Epithelial cell of esophagus (primary cell): ENCODE measurements around the gene ARHGAP24.

Experiments used
- DNase-seq: peaks from one replicate; pipeline ENCODE4 v3.0.0; 2010; ENCODE audit warnings: low read depth
- H3K4me3 ChIP-seq: 2 replicates; pipeline ENCODE4 v1.5.1; 2011; ENCODE audit warnings: mild to moderate bottlenecking, low read length, control low read depth
- TF ChIP-seq, protein P1 (sequence below): IDR thresholded peaks from 2 replicates; pipeline ENCODE4 v1.5.1; 2011; ENCODE audit warnings: low read depth, mild to moderate bottlenecking, low read length, control low read depth, inconsistent platforms; ENCODE audit not compliant: insufficient read depth; ENCODE audit errors: missing control alignments

The ARHGAP24 gene

DNA sequence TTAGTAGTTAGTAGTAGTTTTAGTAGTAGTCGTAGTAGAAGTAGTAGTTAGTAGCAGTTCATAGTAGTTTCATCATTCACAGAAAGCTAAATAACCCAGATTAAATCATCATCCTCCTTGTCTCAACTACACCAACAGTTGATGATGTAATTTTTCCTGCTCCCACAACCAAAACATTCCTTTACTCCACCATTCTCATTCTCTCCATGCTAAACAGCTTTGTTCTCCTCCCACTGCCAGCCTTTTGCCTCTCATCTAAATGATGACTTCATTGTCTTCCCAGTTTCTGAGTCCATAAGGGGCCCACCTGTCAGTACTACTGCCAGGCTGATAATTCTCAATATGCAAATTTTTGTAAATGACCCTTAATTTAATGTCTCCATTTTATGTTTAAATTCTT is 68.9 kb downstream of the ARHGAP24 start:
- no peak overlapping the region for H3K4me3 ChIP-seq
- peak; percentile 14 for DNase-seq
- TF ChIP-seq, protein P1, sequence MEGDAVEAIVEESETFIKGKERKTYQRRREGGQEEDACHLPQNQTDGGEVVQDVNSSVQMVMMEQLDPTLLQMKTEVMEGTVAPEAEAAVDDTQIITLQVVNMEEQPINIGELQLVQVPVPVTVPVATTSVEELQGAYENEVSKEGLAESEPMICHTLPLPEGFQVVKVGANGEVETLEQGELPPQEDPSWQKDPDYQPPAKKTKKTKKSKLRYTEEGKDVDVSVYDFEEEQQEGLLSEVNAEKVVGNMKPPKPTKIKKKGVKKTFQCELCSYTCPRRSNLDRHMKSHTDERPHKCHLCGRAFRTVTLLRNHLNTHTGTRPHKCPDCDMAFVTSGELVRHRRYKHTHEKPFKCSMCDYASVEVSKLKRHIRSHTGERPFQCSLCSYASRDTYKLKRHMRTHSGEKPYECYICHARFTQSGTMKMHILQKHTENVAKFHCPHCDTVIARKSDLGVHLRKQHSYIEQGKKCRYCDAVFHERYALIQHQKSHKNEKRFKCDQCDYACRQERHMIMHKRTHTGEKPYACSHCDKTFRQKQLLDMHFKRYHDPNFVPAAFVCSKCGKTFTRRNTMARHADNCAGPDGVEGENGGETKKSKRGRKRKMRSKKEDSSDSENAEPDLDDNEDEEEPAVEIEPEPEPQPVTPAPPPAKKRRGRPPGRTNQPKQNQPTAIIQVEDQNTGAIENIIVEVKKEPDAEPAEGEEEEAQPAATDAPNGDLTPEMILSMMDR: no peak

DNA sequence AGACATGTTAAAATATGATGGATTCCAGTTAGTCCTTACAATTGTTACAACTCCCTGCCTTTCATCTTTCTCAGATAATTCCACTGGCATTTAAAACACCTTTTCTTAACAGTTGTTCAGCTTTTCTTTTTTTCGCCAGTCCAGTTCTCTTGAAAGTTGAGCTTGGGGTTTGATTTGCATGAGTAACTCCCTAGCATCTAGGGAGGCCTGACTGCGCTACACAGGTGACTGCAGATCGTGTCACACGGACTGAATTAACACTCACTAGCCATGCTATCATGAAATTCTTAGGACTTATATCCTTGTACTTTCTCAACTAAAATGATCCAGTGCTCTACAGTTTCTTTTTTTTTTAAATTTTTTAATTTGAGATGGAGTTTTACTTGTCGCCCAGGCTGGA is 69.8 kb downstream of the ARHGAP24 start:
- no peak for DNase-seq
- TF ChIP-seq, protein P1: no peak
- H3K4me3 ChIP-seq: no peak overlapping the region

DNA sequence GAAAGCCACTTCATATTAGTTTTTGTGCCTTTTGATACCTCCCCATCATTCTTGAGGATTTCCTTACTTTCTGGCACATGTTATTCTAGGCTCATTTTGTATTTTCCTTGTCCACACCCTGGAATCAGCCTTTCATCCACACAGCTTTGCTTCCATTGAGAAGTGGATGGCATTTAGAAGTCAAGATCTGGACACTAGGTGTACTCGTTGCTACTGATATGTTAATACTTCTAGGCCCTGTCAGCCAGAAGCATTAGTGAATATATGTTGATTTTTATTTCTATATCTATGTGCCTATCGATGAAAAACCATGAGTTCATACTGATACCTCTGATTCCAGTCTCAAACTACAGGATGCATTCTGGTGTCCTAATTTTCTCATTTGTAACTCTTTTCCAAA is 73.2 kb downstream of the ARHGAP24 start:
- no peak overlapping the region for H3K4me3 ChIP-seq
- DNase-seq: peak; percentile 30
- TF ChIP-seq, protein P1: peak; percentile 29

- TF ChIP-seq, protein P1: no peak
- no peak overlapping the region for H3K4me3 ChIP-seq
- no peak for DNase-seq
Measured at GRCh38 chr4:85548841-85549240, 73.9 kb downstream of the ARHGAP24 start.

DNA sequence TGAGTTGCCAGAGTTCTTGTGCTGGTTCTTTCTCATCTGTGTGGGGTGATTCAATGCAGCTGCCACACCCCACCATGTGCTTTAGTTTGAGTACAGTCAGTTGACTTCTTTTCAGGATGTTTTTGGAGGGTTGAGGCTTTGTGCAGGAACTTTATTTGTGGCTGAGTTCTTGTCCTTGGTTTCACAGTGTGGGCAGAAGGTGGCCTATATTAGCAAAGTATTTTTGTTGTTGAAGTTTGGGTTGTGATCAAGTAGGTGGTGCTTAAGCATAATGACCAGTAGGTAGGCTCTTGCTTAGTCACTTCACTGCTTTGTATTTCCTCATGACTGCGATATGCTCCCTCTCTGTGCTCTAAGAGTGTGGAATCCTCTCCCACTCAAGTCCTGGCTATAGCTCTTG is 80.3 kb downstream of the ARHGAP24 start:
- peak; percentile 53 for DNase-seq
- TF ChIP-seq, protein P1: no peak
- H3K4me3 ChIP-seq: no peak overlapping the region

- TF ChIP-seq, protein P1: no peak
- DNase-seq: no peak
- H3K4me3 ChIP-seq: no peak overlapping the region
Measured at GRCh38 chr4:85556283-85556682, 81.3 kb downstream of the ARHGAP24 start.

GRCh38 chr4:85557016-85557901 is 82.3 kb downstream of the ARHGAP24 start:
- H3K4me3 ChIP-seq: no peak overlapping the region
- TF ChIP-seq, protein P1: no peak
- DNase-seq: no peak
